ENCODE data around the gene KCNQ1. TPM values are rescaled to one million over a fixed set of nuclear protein-coding genes. Genes with fewer than 3 reads are reported as not detected.

KCNQ1 gene
- total RNA-seq, 3 donors from 2014 or later (not counting 1 experiment from before 2014, with no cell fraction given), result 1.9 to 7.8 (median 3.3) TPM

DNA sequence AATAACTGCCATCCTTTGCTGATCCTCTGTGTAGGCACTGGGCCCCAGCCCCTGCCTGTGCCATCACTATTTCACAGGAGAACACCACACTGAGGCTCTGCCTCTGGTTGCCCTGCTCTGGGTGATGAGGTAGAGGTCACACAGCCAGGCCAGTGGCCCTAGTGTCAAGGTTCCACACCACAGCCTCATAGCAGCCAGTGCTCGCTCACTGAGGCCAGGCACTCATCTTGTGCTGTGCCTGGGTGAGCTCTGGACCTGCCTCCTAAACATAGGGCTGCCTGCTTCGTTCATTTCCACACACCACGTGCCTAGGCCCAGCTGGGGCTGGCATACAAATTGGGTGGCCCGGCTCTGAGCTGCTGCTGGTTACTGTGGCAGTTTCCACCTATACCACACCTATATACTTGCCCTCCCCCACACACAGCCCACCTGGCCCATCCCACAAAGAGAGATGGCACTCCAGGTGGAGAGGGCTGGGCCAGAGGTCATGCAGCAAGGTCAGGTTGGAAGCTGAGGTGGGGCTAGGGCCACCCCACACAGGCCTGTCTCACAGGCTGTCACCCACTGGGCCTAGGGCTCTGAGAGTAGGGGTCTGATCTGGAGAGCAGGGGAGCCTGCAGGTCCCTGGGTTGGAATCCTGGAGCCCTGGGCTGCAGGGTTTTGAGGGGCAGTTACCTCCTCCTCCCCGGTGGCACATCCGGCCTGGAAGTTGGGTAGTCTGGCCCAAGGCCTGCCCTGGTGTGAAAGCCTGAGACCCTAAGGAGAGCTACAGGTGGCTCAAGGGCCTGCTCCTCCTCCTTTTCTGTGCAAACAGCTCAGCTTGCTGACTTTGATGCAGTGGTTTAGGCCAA is 243.8 kb downstream of the KCNQ1 start:
- DNase-seq (no peak), ATAC-seq (no peak)
- H3K36me3 Mint-ChIP-seq, result no peaks in the 10 kb centered on the region
- intact Hi-C loops (cut with micrococcal nuclease), result no loop called here
- H3K4me1 ChIP-seq (ENCODE audit: control insufficient read depth, insufficient read depth, low read length), result peaks cover 2% of the 10 kb centered on the region
- H3K4me3 Mint-ChIP-seq, result no peak overlapping the region
- no peak overlapping the region for H3K27ac ChIP-seq (ENCODE audit: low read length)
- H3K36me3 ChIP-seq (ENCODE audit: control insufficient read depth, insufficient read depth, low read length), result no peaks in the 10 kb centered on the region
- no peak for TF ChIP-seq CTCF (IDR thresholded peaks at IDR 0.05)
- H3K9me3 ChIP-seq (ENCODE audit: control insufficient read depth, insufficient read depth, low read length), result no peaks in the 10 kb centered on the region
- H3K27me3 Mint-ChIP-seq (ENCODE audit: low read depth in 2 of 2), result no peaks in the 10 kb centered on the region
- H3K9me3 Mint-ChIP-seq, result no peaks in the 10 kb centered on the region
- no peaks in the 10 kb centered on the region for H3K27me3 ChIP-seq (ENCODE audit: control insufficient read depth, insufficient read depth, low read length)
- H3K4me1 Mint-ChIP-seq, result no peaks in the 10 kb centered on the region
- no peak overlapping the region for H3K4me3 ChIP-seq (ENCODE audit: low read length)
- WGBS (ENCODE audit: insufficient coverage), result 90% methylated on average over 6 of the region's 6 CpGs
- H3K27ac Mint-ChIP-seq, result no peak overlapping the region

- Histone ChIP-seq H3K27me3 (ENCODE audit: control insufficient read depth, insufficient read depth, low read length) (no peaks in the 10 kb centered on the region), H3K4me3 (ENCODE audit: low read length) (no peak overlapping the region), H3K36me3 (ENCODE audit: control insufficient read depth, insufficient read depth, low read length) (no peaks in the 10 kb centered on the region), H3K27ac (ENCODE audit: low read length) (no peak overlapping the region), H3K9me3 (ENCODE audit: control insufficient read depth, insufficient read depth, low read length) (no peaks in the 10 kb centered on the region), H3K4me1 (ENCODE audit: control insufficient read depth, insufficient read depth, low read length) (peaks cover 7% of the 10 kb centered on the region)
- Mint-ChIP-seq H3K4me3 (no peak overlapping the region), H3K27ac (no peak overlapping the region), H3K36me3 (no peaks in the 10 kb centered on the region), H3K27me3 (ENCODE audit: low read depth in 2 of 2) (no peaks in the 10 kb centered on the region), H3K4me1 (no peaks in the 10 kb centered on the region), H3K9me3 (no peaks in the 10 kb centered on the region)
- no peak for ATAC-seq
- no peak for DNase-seq
- TF ChIP-seq CTCF (IDR thresholded peaks at IDR 0.05), result no peak
- WGBS (ENCODE audit: insufficient coverage), result 89% methylated on average over 8 of the region's 8 CpGs
- intact Hi-C loops (cut with micrococcal nuclease), result no loop called here
Measured at GRCh38 chr11:2689651-2690575, 245.1 kb downstream of the KCNQ1 start.

DNA sequence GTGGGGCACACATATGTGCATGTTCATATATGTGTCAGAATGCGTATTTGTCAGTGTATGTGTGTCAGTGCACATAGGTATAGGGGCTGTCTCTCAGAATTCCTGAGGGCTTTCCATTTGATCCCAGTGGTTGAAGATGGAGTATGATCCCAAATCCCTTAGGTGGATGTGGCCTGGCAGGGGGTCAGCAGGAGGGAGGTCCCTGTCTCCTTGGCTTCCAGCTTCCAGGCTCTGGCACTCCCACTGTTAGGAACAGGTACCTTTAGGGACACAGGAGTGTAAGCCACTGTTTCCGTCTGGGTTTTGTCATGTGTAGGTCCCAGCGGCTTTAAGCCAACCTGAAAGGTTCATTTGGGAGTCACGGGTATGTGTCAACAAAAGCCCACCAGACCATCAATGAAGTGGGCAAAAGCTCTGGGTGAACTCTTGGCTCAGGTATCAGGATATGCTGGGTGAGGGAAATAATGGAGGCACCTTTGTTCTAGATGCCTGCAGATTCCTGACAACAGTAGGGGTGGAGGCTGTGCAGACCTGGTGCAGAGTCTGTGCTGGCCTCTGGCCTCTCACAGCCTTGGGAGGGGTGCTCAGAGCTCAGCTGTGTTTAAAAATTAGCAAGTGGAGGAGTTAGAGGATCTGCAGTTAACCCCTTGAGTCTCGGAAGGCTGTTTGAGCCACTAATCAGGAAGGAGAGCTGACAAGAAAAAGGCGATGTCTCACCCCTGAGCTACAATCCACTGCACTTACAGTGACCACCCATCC is 246.0 kb downstream of the KCNQ1 start:
- TF ChIP-seq CTCF (IDR thresholded peaks at IDR 0.05), result no peak
- Histone ChIP-seq H3K4me3 (ENCODE audit: low read length) (no peak overlapping the region), H3K27me3 (ENCODE audit: control insufficient read depth, insufficient read depth, low read length) (no peaks in the 10 kb centered on the region), H3K9me3 (ENCODE audit: control insufficient read depth, insufficient read depth, low read length) (no peaks in the 10 kb centered on the region), H3K27ac (ENCODE audit: low read length) (no peak overlapping the region), H3K4me1 (ENCODE audit: control insufficient read depth, insufficient read depth, low read length) (peaks cover 7% of the 10 kb centered on the region), H3K36me3 (ENCODE audit: control insufficient read depth, insufficient read depth, low read length) (no peaks in the 10 kb centered on the region)
- H3K27ac Mint-ChIP-seq, result no peak overlapping the region
- intact Hi-C loops (cut with micrococcal nuclease), result no loop called here
- H3K4me1 Mint-ChIP-seq, result no peaks in the 10 kb centered on the region
- no peaks in the 10 kb centered on the region for H3K9me3 Mint-ChIP-seq
- no peak overlapping the region for H3K4me3 Mint-ChIP-seq
- DNase-seq (no peak), ATAC-seq (no peak)
- 93% methylated on average over 6 of the region's 6 CpGs for WGBS (ENCODE audit: insufficient coverage)
- no peaks in the 10 kb centered on the region for H3K27me3 Mint-ChIP-seq (ENCODE audit: low read depth in 2 of 2)
- H3K36me3 Mint-ChIP-seq, result no peaks in the 10 kb centered on the region
